GM19193 (cell line): Measurements from ENCODE around the gene C12orf50.

Experiments
- POLR2A ChIP-seq: IDR thresholded peaks from 4 replicates; pipeline ENCODE4 v1.6.1; 2011; ENCODE audit not compliant: insufficient read depth, insufficient read length; ENCODE audit errors: extremely low read depth

The C12orf50 gene, protein sequence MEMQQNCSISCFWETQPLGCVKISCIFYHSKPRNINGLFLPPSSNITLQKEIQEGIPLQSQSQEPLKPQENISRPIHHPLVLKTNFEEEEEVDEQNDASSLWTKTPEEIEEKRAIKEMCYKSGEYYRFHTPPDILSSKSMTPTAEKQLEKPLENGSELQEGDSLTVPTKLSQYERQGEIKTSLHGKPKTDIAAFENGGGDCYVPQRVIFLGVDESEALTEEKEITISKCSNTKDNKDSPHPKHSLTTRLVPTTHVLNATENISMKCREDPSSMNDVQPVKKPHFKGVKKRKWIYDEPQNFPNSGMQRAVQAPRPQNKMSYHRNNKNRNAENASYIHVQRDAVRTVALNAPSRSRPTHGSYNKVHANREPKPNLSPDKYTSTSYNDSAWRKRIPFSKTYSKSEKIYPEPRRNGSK

DNA sequence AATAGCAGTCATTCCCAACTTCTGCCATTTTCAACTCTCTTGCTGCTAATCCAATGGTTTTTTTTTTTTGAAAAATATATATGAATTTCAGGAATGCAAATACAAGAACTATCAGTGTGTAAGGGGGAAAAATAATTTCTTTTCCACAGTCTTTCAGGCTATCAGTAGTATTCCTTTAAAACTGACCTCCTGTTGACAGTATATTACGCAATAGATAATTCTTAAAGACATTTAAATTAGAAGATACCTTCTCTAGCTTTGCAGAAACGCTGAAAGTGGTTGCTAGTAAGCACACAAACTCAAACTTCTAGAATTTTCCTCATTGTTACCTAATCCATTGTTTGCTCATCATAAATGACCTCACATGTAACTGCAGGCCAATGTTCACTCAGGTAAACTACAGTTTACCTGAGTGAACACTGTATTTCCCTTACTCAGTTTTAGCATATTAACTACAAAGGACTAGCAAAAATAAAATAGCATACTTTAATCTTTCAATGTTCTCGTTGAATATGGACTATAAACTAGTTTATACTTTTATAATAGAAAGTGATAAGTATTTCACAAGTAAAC, at the start of gene C12orf50:
C12orf50 (minus strand) TSS at position 309 of the 573 bp plus-strand sequence. CDS start 2,439 bp downstream, outside the sequence.
- no peak for TF ChIP-seq POLR2A

- no peak for TF ChIP-seq POLR2A
These were observed 38.1 kb upstream of the C12orf50 start for GRCh38 chr12:88067301-88067700.

DNA sequence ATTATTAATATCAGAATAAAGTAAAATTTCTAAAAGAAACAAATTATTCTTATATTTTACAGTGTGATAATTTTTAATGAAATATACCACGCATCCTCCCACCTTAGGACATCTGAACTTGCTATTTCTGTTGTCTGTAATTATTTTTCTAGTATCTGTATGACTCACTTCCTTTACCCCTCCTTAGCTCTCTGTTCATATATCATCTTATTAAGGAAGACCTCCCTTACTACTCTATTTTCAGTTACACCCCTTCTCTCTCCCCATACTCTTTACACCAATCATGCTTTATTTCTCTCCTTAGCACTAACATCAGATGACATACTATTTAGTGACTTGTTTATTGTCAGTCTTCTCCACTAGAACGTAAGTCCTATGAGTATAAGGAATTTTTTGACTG, 34.2 kb upstream of the C12orf50 start:
- TF ChIP-seq POLR2A: no peak

GRCh38 chr12:88062474-88062873, 33.3 kb upstream of the C12orf50 start:
- no peak for TF ChIP-seq POLR2A

GRCh38 chr12:88058719-88059077, 29.5 kb upstream of the C12orf50 start:
- TF ChIP-seq POLR2A: no peak

DNA sequence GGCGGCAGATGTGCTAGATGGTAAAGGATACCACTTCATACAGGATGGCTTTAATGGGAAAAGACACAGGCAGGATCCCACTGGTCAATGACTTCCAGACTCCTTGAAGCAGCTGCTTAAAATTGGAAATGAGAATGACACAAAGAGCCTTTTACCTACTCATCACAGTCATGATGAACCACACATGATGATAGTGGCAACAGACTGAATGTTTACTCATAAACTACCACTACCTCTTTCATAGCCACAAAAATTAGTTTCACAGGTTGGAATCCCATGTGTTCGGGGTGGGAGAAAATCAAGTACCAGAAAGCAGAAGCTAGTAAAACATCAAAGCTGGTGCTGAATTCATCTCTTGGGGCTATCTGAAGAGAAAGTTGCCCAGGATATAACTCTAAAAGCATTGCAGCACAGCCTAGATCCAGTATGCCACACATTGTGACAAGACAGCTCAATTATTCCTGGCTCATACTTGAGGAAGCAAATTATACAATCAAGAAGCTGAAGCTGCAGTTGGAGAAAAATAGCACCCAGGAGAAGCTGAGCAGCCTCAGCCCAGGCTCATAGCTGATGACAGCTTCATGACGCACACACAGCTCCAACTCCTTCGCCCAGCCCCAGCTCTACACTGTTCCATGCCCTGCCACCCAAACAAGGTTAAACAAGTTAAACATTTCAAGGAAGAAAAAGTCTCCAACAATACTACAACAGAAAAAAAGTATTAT, 29.0 kb upstream of the C12orf50 start:
- TF ChIP-seq POLR2A: no peak

DNA sequence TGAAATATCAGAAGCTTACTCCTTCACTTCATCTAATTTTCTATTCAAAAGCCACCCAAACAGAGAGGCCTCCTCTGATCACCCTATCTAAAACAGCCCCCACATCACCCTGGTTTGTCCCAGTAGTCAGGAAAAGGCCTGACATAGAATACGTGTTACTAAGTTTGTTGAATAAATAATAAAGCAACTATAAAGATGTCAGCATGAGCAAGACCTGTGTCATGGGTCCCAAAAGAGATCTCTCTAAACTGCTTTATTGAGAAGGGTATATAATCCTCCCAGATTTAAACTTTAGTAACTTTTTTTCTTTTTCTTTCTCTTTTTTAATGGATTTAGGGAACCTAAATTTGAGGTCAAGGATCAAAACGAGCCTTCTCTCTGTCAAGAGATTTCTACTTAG, 27.4 kb upstream of the C12orf50 start:
- no peak for TF ChIP-seq POLR2A

DNA sequence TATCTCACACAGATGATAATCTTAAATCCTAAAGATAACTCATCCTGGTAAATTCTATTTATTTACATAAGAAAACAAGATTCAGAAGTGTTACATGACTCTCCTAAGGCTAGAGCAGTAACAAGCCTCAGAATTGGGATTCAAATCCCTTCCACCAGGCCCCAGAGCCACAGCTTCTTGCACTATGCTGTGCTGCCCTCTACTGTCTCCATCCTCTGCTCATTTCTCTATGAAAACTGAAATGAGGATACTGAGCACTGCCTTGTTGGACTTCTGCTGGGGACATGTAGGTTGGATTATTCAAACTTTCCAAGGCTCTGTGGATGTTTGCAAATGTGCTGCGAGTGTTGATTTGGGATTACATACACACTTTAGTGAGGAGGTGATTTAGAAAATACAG, 23.5 kb upstream of the C12orf50 start:
- no peak for TF ChIP-seq POLR2A

DNA sequence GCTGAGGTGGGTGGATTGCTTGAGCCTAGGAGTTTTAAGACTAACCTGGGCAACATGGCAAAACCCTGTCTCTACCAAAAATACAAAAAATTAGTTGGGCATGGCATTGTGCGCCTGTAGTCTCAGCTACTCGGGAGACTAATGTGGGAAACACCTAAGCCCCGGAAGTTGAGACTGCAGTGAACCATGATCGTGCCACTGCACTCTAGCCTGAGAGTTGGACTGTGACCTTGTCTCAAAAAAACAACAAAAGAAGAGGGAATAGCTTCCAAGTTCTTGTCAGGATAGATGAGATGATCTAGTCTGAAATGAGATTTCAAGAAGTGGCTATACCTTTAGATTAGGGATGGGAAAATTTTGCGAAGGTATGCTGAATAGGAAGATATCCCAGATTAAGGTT, 14.8 kb upstream of the C12orf50 start:
- no peak for TF ChIP-seq POLR2A

GRCh38 chr12:88037770-88038169, 8.6 kb upstream of the C12orf50 start:
- no peak for TF ChIP-seq POLR2A

DNA sequence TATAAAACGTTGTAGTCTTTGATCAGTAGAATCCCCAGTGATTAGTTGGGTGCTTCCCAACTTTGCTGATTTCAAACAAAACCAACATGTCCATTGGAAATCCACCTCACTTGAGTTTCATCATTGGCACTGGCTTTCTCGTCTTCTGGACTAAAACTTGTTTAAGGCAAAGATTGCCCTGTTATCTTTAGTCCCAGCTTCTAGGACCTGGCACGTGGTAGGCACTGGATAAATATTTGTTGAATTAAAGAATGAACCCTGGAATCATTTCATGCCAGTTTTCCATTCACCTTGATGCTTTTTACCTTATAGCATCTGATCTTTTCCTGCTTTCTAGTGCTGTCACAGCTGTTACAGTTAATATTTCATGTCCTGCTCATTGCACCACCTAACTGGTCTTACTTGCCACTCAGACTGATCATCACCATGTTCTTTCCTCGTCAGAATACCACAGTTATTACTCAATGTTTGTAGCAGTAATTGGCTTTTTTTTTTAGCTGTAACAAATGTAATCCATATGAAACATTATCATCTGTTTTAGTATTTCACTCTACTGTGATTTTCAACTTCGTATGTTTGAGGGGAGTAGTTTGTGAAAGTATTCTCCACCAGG, 7.3 kb upstream of the C12orf50 start:
- TF ChIP-seq POLR2A: no peak

DNA sequence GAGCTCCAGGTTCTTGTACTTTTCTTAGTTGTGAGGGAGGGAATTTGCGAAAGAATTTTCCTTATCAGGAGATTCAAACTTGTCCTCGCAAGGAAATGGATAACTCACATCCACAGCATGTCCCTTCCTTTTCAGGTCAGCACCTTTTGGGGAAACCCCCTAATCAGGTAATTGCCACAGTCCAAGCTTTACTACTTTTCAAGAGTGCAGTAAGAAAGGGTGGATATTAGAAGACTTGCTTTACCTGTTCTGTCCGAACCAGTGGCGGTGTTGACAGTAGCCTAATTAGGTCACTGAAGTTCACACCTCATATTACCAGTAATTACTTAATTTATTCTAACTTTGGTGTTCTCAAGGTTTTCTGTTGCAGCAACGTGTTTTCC, 6.7 kb upstream of the C12orf50 start:
- no peak for TF ChIP-seq POLR2A

DNA sequence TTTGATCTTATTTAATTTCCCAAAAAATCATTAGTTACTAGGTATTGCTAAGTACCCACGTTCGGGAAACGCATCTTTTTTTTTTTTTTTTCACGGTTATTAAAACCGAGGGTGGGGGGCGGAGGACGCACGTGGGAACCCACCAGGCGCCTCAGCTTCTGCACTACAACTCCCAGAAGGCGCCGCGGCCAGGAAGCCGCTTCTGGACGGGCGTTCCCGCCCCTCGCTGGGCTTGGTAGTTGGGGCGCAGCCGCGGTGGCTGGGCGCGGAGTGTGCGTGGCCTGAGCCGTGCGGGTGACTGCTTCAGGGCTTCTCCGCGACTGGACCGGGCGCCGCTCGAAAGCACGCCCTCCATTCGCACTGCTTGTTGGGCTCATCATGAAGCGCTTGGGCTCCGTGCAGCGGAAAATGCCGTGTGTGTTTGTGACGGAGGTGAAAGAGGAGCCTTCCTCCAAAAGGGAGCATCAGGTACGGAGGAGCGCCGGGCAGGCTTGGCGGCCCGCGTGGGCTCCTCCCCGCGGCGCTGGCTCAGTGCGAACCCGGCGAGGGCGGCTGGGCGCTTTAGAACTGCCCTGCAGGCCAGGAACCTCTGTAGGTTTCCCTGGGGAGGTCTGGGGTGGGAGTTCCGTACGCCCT, 6.2 kb upstream of the C12orf50 start:
- peak; percentile 95 for TF ChIP-seq POLR2A

GRCh38 chr12:88026196-88026595, 3.0 kb downstream of the C12orf50 start:
- TF ChIP-seq POLR2A: no peak

DNA sequence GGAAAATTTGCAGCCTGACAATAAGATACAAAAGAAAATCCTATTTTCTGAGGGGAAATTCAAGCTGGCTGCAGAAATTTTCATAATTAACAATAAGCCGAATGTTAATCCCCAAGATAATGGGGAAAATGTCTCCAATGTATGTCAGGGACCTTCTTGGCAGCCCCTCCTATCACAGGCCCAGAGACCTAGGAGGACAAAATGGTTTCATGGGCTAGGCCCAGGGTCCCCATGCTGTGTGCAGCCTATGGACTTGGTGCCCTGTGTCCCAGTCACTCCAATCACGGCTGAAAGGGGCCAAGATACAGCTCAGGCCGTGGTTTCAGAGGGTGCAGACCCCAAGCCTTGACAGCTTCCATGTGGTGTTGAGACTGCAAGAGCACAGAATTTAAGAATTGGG, 11.2 kb downstream of the C12orf50 start:
- TF ChIP-seq POLR2A: no peak
